Mesenchymal stem cell (in vitro differentiated cells and primary cell): ENCODE measurements around the gene SENP5.

Experiments used
- DNase-seq: peaks from one replicate; pipeline ENCODE4 v3.0.0-alpha.2; 2013
- H2AFZ ChIP-seq: one replicate; pipeline ENCODE4 v1.6.1; 2013; ENCODE audit warnings: low read depth, mild to moderate bottlenecking, control low read depth, inconsistent platforms, low read length, moderate library complexity
- H2AK5ac ChIP-seq: 2 replicates; pipeline ENCODE4 v1.6.1; 2013; ENCODE audit warnings: low read length, moderate library complexity, mild to moderate bottlenecking, inconsistent platforms; ENCODE audit not compliant: severe bottlenecking
- H2BK120ac ChIP-seq: one replicate; pipeline ENCODE4 v1.6.1; 2013; ENCODE audit warnings: low read depth, mild to moderate bottlenecking, inconsistent platforms, low read length, moderate library complexity
- H2BK12ac ChIP-seq, 2 experiments: one replicate each; pipeline ENCODE4 v1.6.1; 2013; ENCODE audit warnings: inconsistent platforms in 2 of 2, low read length in 2 of 2, mild to moderate bottlenecking in 2 of 2, moderate library complexity in 2 of 2, control low read depth in 1 of 2
- H2BK15ac ChIP-seq: one replicate; pipeline ENCODE4 v1.6.1; 2013; ENCODE audit warnings: mild to moderate bottlenecking, low read depth, inconsistent platforms; ENCODE audit not compliant: poor library complexity, severe bottlenecking
- H2BK5ac ChIP-seq: 2 replicates; pipeline ENCODE4 v1.6.1; 2013; ENCODE audit warnings: low read depth, mild to moderate bottlenecking, low read length, control low read depth, inconsistent platforms; ENCODE audit not compliant: poor library complexity, severe bottlenecking
- H3K14ac ChIP-seq, 2 experiments: one replicate each; pipeline ENCODE4 v1.6.1; 2013; ENCODE audit warnings: inconsistent platforms in 2 of 2, low read length in 2 of 2, control low read depth in 1 of 2, mild to moderate bottlenecking in 1 of 2, moderate library complexity in 1 of 2
- H3K18ac ChIP-seq, 2 experiments: one replicate each; pipeline ENCODE4 v1.6.1; 2013; ENCODE audit warnings: inconsistent platforms in 2 of 2, low read length in 2 of 2, control low read depth in 1 of 2, low read depth in 1 of 2, mild to moderate bottlenecking in 1 of 2
- H3K23ac ChIP-seq, 2 experiments: one replicate each; pipeline ENCODE4 v1.6.1; 2013; ENCODE audit warnings: inconsistent platforms in 2 of 2, low read length in 2 of 2, mild to moderate bottlenecking in 2 of 2, moderate library complexity in 2 of 2, control low read depth in 1 of 2
- H3K27ac ChIP-seq: 2 replicates; pipeline ENCODE4 v1.5.1; 2013; ENCODE audit warnings: mild to moderate bottlenecking, moderate library complexity, low read length, control low read depth, inconsistent platforms; ENCODE audit not compliant: poor library complexity, severe bottlenecking
- H3K27me3 ChIP-seq, 2 experiments: 2 replicates each; pipeline versions ENCODE4 v1.6.1 to v1.7.0; 2013; ENCODE audit warnings: low read length in 2 of 2, mild to moderate bottlenecking in 2 of 2, moderate library complexity in 2 of 2, control low read depth in 1 of 2, inconsistent platforms in 1 of 2; ENCODE audit not compliant: control insufficient read depth in 1 of 2, insufficient read depth in 1 of 2
- H3K36me3 ChIP-seq, 2 experiments: 2 replicates each; pipeline versions ENCODE4 v1.6.1 to v1.7.0; 2013; ENCODE audit warnings: low read length in 2 of 2, control low read depth in 1 of 2, inconsistent platforms in 1 of 2, low read depth in 1 of 2, mild to moderate bottlenecking in 1 of 2; ENCODE audit not compliant: insufficient read depth in 2 of 2, control insufficient read depth in 1 of 2
- H3K4ac ChIP-seq, 2 experiments: one replicate each; pipeline ENCODE4 v1.6.1; 2013; ENCODE audit warnings: inconsistent platforms in 2 of 2, low read length in 2 of 2, mild to moderate bottlenecking in 2 of 2, moderate library complexity in 2 of 2, control low read depth in 1 of 2, low read depth in 1 of 2
- H3K4me1 ChIP-seq: 2 replicates; pipeline ENCODE4 v1.6.1; 2013; ENCODE audit warnings: low read depth, low read length, control low read depth; ENCODE audit not compliant: control insufficient read depth, insufficient read depth
- H3K4me2 ChIP-seq: 2 replicates; pipeline ENCODE4 v1.6.1; 2013; ENCODE audit warnings: low read length, mild to moderate bottlenecking, inconsistent platforms; ENCODE audit not compliant: poor library complexity, severe bottlenecking
- H3K4me3 ChIP-seq, 2 experiments: 2 replicates each; pipeline versions ENCODE4 v1.5.1 to v1.7.0; 2013; ENCODE audit warnings: low read length in 2 of 2, mild to moderate bottlenecking in 2 of 2, control low read depth in 1 of 2, low read depth in 1 of 2; ENCODE audit not compliant: insufficient read depth in 1 of 2
- H3K79me1 ChIP-seq: replicated peaks from 2 replicates; pipeline ENCODE4 v1.6.1; 2013; ENCODE audit warnings: mild to moderate bottlenecking, control low read depth, low read length, inconsistent platforms; ENCODE audit not compliant: poor library complexity, severe bottlenecking
- H3K9ac ChIP-seq: 2 replicates; pipeline ENCODE4 v1.7.0; 2013; ENCODE audit warnings: mild to moderate bottlenecking, low read length, moderate library complexity
- H3K9me3 ChIP-seq: 2 replicates; pipeline ENCODE4 v1.7.0; 2013; ENCODE audit warnings: mild to moderate bottlenecking, low read length; ENCODE audit not compliant: control insufficient read depth
- H4K8ac ChIP-seq: one replicate; pipeline ENCODE4 v1.6.1; 2013; ENCODE audit warnings: inconsistent platforms, mild to moderate bottlenecking, low read length, moderate library complexity
- H4K91ac ChIP-seq: one replicate; pipeline ENCODE4 v1.6.1; 2013; ENCODE audit warnings: mild to moderate bottlenecking, low read length, inconsistent platforms
- WGBS: methylation state at CpG from one replicate; pipeline ENCODE4 v1.1.7; 2013; ENCODE audit warnings: mixed read lengths; 5-methylcytosine and 5-hydroxymethylcytosine counted together

SENP5 gene

GRCh38 chr3:196902296-196902695, 34.6 kb downstream of the SENP5 start:
- H2BK5ac ChIP-seq, result no peak overlapping the region
- no peak overlapping the region for H3K18ac ChIP-seq
- no peak overlapping the region for H4K8ac ChIP-seq
- no peak overlapping the region for H2BK15ac ChIP-seq
- H3K27ac ChIP-seq, result no peak overlapping the region
- no peak overlapping the region for H3K4me3 ChIP-seq
- no peak overlapping the region for H2BK120ac ChIP-seq
- no peak for DNase-seq
- no peak overlapping the region for H2AK5ac ChIP-seq
- no peaks in the 10 kb centered on the region for H3K27me3 ChIP-seq
- no peak overlapping the region for H3K23ac ChIP-seq
- no peak overlapping the region for H2AFZ ChIP-seq
- no peak overlapping the region for H3K4me2 ChIP-seq
- peaks cover 18% of the 10 kb centered on the region for H3K79me1 ChIP-seq
- no peaks in the 10 kb centered on the region for H3K9me3 ChIP-seq
- H2BK12ac ChIP-seq, result no peak overlapping the region
- no peaks in the 10 kb centered on the region for H3K4me1 ChIP-seq
- H3K9ac ChIP-seq, result no peak overlapping the region
- WGBS, result 100% methylated on average over 1 of the region's 1 CpG
- no peak overlapping the region for H4K91ac ChIP-seq
- peaks cover 24 to 74% of the 10 kb centered on the region in 2 experiments for H3K36me3 ChIP-seq
- no peak overlapping the region for H3K14ac ChIP-seq
- no peak overlapping the region for H3K4ac ChIP-seq

- H3K9ac ChIP-seq, result no peak overlapping the region
- no peak overlapping the region for H2BK5ac ChIP-seq
- no peak overlapping the region for H4K91ac ChIP-seq
- H2BK12ac ChIP-seq, result no peak overlapping the region
- no peak overlapping the region for H3K27ac ChIP-seq
- H3K9me3 ChIP-seq, result no peaks in the 10 kb centered on the region
- H3K18ac ChIP-seq, result no peak overlapping the region
- H3K4ac ChIP-seq, result no peak overlapping the region
- no peak overlapping the region for H2AFZ ChIP-seq
- WGBS, result 94% methylated on average over 2 of the region's 2 CpGs
- peaks cover 27 to 84% of the 10 kb centered on the region in 2 experiments for H3K36me3 ChIP-seq
- no peaks in the 10 kb centered on the region for H3K4me1 ChIP-seq
- H4K8ac ChIP-seq, result no peak overlapping the region
- peaks cover 13% of the 10 kb centered on the region for H3K79me1 ChIP-seq
- no peak overlapping the region for H2AK5ac ChIP-seq
- no peak overlapping the region for H2BK120ac ChIP-seq
- H3K14ac ChIP-seq, result no peak overlapping the region
- DNase-seq, result no peak
- no peak overlapping the region for H3K4me3 ChIP-seq
- no peak overlapping the region for H2BK15ac ChIP-seq
- no peak overlapping the region for H3K4me2 ChIP-seq
- no peak overlapping the region for H3K23ac ChIP-seq
- no peaks in the 10 kb centered on the region for H3K27me3 ChIP-seq
These were observed 36.0 kb downstream of the SENP5 start for GRCh38 chr3:196903740-196904139.

DNA sequence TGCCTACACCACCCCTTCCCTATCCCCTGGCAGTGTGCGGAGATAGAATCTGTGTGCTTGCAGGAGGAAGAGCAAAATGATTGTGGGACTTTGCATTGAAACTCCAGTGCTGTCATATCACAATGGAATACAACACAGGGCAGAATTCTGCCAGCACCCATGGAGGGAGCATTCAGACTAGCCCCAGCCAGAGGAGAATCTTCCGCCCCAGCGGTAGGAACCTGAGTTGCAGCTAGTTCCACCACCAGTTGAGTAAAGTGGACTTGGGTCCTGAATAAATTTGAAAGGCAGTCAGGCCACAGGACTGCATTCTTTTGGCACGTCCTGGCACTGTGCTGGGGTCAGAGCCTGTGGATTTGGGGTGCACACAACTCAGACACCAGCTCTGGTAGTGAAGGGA, 47.1 kb downstream of the SENP5 start:
- no peak overlapping the region for H4K8ac ChIP-seq
- peaks cover 2% of the 10 kb centered on the region for H3K79me1 ChIP-seq
- H2AFZ ChIP-seq, result no peak overlapping the region
- no peak overlapping the region for H3K14ac ChIP-seq
- no peak overlapping the region for H3K4me2 ChIP-seq
- no peak overlapping the region for H3K23ac ChIP-seq
- no peak overlapping the region for H2BK120ac ChIP-seq
- H3K4me1 ChIP-seq, result no peaks in the 10 kb centered on the region
- H3K27ac ChIP-seq, result no peak overlapping the region
- no peaks in the 10 kb centered on the region for H3K9me3 ChIP-seq
- H3K18ac ChIP-seq, result no peak overlapping the region
- WGBS, result 98% methylated on average over 4 of the region's 4 CpGs
- H3K27me3 ChIP-seq, result no peaks in the 10 kb centered on the region
- H2BK15ac ChIP-seq, result no peak overlapping the region
- H3K4me3 ChIP-seq, result no peak overlapping the region
- no peak overlapping the region for H3K9ac ChIP-seq
- no peak for DNase-seq
- no peak overlapping the region for H3K4ac ChIP-seq
- no peak overlapping the region for H2BK12ac ChIP-seq
- no peak overlapping the region for H4K91ac ChIP-seq
- H2AK5ac ChIP-seq, result no peak overlapping the region
- H3K36me3 ChIP-seq, result peaks cover 15 to 31% of the 10 kb centered on the region in 2 experiments
- no peak overlapping the region for H2BK5ac ChIP-seq

DNA sequence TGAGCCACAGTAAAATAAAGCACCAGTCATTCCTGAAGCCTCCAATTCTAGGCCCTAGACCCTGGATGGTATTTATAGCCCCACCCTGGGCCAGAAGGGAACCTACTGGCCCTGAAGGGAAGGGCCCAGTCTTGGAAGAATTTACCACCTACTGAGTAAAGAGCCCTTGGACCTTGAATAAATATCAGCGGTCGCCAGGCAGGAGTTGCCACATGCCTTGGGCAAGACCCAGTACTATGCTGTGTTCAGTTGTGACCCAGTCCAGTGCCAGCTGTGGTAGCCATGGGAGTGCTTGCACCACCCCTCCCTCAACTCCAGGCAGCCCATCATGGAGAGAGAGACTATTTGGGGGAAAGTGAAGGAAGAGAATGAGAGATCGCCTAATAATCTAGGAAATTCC, 47.7 kb downstream of the SENP5 start:
- 100% methylated on average over 2 of the region's 3 CpGs for WGBS

More for the DNA sequence above, 47.7 kb downstream of the SENP5 start:
- H4K8ac ChIP-seq, result no peak overlapping the region
- no peak overlapping the region for H3K9ac ChIP-seq
- peaks cover 2% of the 10 kb centered on the region for H3K79me1 ChIP-seq
- peaks cover 15 to 31% of the 10 kb centered on the region in 2 experiments for H3K36me3 ChIP-seq
- H2AFZ ChIP-seq, result no peak overlapping the region
- no peaks in the 10 kb centered on the region for H3K27me3 ChIP-seq
- H3K4ac ChIP-seq, result no peak overlapping the region
- H2AK5ac ChIP-seq, result no peak overlapping the region
- no peak overlapping the region for H3K23ac ChIP-seq
- no peak overlapping the region for H2BK120ac ChIP-seq
- H3K9me3 ChIP-seq, result no peaks in the 10 kb centered on the region
- H3K4me3 ChIP-seq, result no peak overlapping the region
- H2BK12ac ChIP-seq, result no peak overlapping the region
- no peak overlapping the region for H2BK5ac ChIP-seq
- no peak overlapping the region for H2BK15ac ChIP-seq
- H3K14ac ChIP-seq, result no peak overlapping the region
- H3K4me1 ChIP-seq, result no peaks in the 10 kb centered on the region
- no peak for DNase-seq
- no peak overlapping the region for H3K4me2 ChIP-seq
- no peak overlapping the region for H3K27ac ChIP-seq
- peak overlapping the region; percentile 46 for H4K91ac ChIP-seq
- no peak overlapping the region for H3K18ac ChIP-seq
